Activated T-helper 1 cell treated with Interleukin-2 at 50 U/mL for 16 hours (primary cell): Measurements from ENCODE around the gene COA3.
"Not testable (repeated sequence)": the region's sequence is repeated elsewhere in the genome, so short reads cannot be mapped to it uniquely, and the experiment has no call there.

ENCODE experiments used
- DNase-seq: peaks from one replicate; pipeline ENCODE4 v3.0.0-alpha.2; 2020; ENCODE audit warnings: low read depth

The COA3 gene

DNA sequence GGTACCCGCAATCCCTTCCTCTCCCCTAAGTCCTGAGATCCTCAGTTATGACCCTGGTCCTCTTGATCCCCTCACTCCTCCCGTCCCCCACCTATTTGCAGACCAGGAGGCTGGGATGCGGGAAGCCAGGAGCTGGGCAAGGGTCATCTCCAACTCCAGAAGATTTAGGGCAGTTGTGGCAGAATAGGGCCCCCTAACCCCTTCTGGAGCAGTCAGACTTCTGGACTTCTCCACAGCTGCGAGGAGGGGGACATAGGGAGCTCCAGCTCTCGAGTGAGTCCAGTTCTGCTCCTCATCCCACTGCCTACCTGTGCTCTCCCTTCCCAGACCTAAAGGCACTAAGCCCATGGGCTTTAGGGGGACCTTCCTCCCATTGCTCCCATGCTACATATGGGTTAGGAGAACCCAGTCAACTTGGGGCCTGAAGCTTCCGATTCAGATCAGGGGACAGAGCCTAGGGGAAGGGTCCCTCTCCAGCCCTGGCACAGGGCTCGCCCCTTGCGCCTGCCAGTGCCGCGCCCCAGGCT, 16.8 kb downstream of the COA3 start:
- no peak for DNase-seq

DNA sequence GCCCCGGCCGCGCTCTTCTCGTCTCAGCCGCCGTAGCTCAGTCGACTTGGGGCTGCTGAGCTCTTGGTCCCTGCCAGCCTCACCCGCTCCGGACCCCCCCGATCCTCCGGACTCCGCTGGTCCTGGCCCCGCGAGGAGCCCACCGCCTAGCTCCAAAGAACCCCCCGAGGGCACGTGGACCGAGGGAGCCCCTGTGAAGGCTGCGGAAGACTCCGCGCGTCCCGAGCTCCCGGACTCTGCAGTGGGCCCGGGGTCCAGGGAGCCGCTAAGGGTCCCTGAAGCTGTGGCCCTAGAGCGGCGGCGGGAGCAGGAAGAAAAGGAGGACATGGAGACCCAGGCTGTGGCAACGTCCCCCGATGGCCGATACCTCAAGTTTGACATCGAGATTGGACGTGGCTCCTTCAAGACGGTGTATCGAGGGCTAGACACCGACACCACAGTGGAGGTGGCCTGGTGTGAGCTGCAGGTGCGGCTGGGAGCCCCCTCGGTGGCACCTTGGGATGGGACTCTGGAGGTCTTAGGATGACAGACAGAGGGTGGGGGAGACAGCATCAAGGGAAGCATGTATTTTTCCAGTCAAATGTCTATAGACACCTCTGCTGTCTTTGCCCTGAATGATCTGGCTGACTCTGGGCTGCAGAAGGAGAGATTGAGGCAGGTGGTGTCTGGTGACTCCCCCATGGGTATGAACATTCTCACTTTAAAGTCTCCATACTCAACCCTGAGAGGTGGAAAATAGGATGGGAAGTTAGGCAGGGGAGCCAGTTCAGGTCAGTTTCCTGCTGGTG, 17.5 kb downstream of the COA3 start:
- no peak for DNase-seq

DNA sequence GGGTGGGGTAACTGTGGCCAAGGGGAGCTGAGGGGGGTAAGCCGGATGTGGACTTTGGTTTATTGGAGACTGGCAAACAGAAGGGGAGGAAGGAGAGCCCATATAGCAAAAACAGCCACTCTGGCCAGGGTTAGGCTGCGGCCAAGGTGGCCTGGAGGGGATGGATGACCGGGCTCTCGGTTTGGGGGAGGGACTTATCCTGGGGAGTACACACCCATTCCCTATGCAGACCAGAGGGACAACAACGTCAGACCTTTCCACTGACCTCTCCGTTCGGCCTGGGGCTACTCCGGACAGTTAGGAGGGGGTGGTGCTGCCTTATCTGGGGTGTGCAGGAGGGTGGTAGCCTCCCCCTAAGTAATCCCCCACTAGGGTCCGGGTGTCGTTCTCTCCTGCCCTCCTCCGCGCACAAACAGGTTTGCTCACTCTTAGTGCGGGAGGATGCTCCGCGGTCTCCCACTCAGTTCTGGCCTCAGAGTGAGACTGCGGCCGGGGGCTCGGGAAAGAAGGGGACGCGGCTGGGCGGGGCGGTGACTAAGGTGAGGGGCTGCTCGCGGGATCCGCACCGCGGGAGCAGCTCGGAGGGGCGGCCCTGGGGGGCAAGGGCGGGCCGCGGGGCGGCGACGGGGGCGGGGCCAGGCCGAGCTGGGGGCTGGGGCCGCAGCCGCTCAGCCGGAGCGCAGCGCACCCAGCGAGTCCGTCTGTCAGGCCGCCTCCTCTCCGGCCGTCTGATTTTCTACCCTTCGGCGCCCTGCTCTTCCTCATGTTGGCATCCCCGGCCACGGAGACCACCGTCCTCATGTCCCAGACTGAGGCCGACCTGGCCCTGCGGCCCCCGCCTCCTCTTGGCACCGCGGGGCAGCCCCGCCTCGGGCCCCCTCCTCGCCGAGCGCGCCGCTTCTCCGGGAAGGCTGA, 18.3 kb downstream of the COA3 start, which contains the start of gene WNK4:
Gene WNK4 (plus strand): TSS at position 675 of the 915 bp plus-strand sequence. CDS start 89 bp downstream, at position 764.
- no peak for DNase-seq

DNA sequence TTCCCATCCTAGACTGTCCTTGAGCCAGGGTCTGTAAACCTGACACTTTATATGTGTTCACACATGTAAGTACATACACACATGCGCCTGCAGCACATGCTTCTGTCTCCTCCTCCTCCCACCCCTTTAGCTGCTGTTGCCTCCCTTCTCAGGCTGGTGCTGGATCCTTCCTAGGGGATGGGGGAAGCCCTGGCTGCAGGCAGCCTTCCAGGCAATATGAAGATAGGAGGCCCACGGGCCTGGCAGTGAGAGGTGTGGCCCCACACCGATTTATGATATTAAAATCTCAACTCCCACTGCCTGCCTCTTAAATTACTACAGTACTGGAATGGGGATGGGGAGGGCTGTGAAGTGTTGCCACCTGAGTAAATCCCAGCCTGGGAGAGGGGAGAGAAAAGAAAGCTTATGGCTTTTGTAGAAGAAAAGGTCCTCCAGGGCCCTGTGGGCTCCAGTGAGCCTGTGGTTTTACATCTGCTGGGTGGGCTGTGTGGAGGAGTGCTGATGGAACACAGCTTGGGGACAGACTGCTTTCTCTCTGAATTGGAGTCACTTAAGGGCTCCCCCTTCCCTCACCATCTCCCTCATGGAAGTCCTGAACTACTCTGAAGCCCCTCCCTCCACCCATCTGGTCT, 19.1 kb downstream of the COA3 start:
- no peak for DNase-seq

DNA sequence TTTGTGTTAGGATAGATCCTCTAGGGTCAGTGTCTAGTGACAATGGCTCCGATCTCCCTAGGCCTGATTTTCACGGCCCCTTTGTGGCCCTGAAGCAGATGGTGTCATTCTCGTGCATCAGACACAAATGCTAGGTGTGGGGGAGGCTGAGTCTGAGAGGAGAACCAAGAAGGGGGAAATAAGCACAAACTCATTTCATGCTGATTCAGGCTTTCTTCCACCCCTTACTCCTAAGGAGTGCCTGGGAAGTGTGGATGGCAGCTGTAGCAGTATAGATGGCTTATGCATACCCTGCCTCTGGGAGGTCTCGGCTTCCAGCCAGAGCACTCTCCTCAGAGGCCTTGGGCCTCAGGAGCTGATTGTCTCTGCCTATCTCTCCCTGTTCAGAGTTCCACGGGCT, 19.9 kb downstream of the COA3 start:
- no peak for DNase-seq

DNA sequence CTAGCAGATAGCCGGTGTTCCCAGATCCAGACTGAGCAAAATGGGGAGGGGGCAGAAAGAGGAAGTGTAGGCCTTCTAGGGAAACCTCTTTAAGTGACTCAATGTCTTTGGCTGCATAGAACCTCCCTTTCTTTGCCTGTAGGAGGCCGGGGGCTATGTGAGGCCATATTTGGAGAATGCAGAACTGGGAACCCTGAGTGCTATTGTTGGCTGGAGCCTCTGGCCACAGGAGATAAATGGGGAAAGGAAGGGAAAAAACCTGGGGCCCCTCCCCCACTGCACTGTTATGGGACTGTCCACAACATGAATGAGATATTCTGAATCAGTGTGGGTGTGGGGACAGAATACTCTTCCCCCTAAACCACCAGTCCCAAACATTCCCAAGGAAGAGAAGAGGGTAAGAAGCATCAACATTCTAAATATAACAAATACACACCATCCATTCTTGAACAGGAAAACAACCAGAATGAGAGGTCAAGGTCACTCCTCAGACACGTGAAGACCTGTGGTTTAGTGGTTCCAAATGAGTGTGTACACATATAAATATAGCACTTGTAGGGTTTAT, 22.9 kb downstream of the COA3 start:
- no peak for DNase-seq

DNA sequence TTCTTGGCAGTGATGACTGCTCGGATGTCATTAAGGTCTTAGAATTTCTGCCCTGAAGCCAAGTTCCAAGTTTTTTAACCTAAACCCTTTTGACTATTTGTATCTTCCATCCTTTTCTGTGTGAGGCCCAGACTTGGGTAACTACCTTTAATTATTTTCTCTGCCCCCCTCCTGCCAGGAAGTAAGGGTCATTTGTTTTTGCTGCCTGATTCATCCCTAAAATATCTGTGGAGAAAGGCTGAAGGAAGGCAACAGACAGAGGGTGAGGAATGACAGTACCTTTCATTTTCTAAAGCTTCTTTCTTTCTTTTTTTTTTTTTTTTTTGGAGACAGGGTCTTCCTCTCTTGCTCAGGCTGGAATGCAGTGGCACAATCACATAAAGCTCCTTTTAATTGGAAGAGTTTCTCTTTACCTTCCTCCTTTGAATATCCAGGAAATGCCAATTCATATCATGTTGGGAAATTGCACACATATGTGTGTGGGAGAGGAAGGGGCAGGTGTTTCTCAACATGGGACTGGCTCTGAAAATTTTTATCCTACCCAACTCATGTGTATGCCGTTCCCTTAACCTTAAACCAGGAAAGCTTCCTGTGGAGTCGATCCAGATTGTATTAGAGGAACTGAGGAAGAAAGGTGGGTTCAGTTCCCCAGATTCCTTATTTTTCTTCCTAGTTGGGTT, 24.3 kb downstream of the COA3 start:
- no peak for DNase-seq

DNA sequence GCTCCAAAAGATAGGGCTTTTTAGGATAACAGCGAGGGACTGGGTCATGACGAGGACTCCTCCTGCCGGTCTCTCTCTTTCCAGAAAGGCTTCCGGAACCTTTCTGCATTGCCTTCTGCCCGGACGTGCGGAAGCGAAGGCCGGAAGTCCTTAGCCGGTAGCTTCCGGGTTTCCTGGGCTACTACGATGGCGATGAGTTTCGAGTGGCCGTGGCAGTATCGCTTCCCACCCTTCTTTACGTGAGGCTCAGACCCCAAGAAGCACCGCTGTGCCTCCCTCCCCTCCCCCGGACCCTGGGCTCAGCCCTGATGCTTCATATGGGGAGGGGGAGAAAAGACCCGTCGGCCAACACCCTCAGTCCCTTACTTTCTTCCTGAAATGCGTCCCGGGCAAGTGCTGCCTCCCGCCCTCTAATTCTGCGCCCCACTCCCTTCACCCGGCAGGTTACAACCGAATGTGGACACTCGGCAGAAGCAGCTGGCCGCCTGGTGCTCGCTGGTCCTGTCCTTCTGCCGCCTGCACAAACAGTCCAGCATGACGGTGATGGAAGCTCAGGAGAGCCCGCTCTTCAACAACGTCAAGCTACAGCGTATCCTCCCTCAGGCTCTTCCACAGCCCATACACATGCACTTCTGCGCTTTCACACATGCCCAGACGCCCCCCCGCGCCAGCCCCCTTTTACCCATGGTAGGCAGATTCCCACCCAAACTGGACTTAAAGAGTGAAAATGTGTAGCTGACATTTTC, 25.0 kb downstream of the COA3 start, which contains the start of gene VPS25:
Gene VPS25 (plus strand): TSS at position 160 of the 746 bp plus-strand sequence. CDS start 27 bp downstream, at position 187.
- peak; percentile 64 for DNase-seq

DNA sequence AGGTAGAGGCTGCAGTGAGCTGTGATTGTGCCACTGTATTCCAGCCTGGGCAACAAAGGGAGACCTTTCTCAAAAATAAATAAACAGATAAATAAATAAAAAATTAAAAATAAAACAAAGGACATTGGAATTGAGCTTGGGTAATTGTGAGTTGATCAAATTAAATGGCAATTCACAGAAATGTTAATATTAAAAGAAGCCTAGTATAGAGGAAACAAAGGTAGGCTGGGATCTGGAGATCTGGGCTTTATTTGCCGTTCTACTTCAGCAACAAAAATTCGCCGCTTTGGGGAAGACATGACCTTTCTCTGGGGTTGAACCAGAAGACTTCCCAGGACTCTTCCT, 25.6 kb downstream of the COA3 start:
- DNase-seq = no peak

DNA sequence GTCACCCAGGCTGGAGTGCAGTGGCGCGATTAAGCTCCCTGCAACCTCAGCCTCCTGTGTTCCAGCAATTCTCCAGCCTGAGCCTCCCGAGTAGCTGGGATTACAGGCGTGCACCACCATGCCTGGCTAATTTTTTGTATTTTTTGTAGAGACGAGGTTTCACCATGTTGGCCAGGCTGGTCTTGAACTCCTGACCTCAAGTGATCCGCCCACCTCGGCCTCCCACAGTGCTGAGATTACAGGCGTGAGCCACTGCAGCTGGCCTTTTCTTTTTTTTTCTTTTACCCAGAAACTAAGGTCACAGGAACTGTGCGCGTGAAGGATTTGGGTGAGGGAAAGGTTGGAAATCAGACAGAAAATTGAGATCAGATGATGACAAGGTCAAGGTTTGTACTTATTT, 28.5 kb downstream of the COA3 start:
- DNase-seq = not testable (repeated sequence)

DNA sequence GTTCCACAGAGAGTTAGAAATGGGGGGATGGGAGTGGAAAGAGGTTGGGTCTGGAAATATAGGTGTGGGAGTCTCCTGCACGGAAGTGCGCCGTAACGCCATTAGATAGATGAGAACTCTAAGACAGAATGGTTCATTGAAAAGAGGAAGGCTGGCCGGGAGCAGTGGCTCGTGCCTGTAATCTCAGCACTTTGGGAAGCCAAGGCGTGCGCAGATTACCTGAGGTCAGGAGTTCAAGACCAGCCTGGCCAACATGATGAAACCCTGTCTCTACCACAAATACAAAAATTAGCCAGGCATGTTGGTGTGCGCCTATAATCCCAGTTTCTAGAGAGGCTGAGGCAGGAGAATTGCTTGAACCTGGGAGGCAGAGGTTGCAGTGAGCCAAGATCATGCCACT, 30.5 kb downstream of the COA3 start:
- DNase-seq = not testable (repeated sequence)

DNA sequence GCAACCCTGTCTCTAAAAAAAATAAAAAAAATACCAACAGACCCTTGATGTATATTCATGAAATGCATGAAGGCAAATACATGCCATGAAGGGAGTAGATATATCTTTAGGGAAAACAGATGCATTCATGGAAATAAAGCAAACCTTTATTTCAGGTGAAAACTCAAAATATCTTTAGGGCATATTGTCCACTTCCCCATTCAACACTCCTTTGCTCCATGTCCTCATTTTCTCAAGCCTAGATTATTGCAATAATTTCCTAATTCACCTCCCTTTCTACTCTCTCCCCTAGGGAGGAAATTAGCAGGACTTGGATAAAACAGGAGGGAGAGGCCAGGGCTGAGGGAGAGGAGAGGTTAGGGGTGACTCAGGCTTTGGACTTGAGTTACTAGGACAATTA, 31.0 kb downstream of the COA3 start:
- no peak for DNase-seq

DNA sequence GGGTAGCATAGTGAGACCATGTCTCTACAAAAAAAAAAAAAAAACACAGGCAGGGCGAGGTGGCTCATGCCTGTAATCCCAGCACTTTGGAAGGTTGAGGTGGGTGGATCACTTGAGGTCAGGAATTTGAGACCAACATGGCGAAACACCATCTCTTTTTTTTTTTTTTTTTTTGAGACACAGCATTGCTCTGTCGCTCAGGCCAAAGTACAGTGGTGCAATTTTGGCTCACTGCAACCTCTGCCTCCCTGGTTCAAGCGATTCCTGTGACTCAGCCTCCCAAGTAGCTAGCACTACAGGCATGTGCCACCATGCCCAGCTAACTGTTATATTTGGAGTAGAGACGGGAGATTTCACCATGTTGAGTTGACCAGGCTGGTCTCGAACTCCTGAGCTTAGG, 32.4 kb downstream of the COA3 start:
- DNase-seq = no peak

DNA sequence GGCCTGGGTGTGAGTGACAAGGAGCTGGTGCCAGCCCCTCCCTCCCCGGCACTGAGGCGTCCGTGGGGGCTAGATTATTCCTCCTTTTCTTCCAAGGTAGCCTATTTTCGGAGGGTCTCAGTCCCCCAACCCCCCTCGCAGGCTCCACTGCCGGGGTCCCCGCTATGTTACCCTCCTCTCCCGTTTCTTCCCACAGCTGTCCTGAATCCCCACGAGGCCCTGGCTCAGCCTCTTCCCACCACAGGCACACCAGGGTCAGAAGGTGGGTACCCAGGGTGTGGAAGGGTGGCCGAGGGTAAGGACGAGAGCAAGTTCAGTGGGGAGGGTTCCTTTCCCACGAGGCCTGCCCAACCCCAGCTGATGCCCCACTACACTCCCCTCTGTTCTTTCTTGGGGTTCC, 36.9 kb downstream of the COA3 start:
- no peak for DNase-seq

DNA sequence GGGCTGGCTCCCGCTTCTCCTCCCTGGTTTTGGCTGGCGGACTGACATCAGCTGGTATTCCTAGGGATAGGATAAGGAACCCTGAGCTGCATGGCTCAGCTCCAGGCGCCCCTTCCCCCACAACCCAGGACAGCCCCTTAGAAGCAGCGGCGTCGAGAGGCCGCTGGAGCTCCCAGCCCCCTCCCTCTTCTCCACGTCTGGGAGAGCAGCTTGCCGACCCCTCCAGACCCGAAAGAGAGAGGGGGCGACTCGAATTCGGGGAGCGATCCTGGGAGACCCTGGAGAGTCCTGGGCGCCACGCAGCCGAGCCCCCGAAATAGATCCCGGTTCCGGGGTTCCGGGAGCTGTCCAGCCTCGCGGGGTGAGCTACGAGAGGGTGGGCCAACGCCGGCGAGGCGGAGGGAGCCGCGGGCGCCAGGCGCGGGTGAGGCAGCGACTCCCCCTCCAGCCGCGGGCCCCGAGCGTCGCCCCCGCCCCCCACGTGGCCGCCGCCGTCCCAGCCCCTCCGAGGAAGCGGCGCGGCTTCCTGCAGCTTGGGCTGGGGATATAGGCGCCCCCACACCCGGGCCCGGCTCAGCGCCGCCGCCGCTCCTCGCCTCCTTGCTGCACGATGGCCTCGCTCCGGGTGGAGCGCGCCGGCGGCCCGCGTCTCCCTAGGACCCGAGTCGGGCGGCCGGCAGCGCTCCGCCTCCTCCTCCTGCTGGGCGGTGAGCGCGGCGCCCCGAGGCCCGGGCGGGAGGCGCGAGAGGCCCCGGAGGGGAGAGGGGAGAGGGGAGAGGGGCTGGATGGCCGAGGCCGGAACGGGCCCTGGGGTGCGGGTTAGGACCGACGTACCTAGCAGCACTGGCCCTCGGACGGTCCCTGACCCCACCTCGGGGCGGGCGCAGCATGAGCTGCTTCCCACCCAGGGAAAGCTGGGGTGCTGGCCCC, 37.6 kb downstream of the COA3 start, which contains the start of gene RAMP2:
Gene RAMP2 (plus strand): TSS at position 576 of the 930 bp plus-strand sequence. CDS start 35 bp downstream, at position 611.
- DNase-seq = no peak

DNA sequence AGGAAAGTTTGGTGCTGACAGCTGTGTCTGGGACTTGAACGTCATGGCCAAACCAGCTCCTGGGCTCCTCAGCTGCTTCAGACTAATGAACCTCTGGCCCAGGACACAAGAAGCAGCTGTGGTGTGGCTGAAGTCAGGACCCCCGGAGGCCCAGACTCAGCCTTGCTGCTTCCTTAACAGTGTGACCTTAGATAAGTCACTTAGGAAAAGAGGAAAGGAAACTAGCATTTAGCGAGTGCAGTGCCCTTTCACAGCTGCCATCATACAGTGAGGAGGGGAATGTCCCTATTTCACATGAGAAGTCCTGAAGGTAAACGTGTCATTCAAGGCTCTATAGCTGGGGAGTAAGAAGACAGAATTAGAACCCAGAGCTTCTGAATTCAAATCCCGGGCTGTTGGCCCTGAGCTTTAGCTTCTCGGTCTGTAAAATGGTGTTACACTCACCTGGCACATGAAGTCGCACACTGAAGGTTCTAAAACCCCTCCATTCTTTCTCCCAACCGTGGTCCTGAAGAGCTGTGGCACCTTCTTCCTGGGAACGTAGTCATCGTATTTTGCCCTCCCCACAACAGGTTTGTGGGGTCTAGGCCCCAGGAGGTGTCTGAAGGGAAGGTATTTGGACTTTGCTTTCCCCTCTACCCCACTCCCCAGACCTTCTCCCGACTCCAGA, 38.4 kb downstream of the COA3 start:
- no peak for DNase-seq

DNA sequence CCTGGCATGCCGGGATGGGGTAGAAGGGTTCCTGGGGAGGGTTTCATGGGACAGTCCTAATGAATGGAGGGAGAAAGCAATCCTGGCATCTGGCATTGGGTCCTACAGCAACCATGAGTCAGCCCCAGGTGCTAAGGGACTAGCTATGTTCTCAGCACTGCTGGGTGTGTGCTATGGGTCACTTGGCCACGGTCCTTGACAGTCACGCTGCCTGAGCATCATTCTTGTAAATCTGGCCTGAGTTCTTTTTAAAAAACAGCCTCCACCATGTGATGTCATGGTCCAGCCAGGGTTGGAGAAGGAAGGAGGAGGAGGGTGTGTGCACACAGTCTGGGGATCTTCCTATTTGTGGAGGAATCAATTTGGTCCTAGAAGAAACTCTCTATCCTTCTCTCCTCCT, 43.7 kb downstream of the COA3 start:
- no peak for DNase-seq

DNA sequence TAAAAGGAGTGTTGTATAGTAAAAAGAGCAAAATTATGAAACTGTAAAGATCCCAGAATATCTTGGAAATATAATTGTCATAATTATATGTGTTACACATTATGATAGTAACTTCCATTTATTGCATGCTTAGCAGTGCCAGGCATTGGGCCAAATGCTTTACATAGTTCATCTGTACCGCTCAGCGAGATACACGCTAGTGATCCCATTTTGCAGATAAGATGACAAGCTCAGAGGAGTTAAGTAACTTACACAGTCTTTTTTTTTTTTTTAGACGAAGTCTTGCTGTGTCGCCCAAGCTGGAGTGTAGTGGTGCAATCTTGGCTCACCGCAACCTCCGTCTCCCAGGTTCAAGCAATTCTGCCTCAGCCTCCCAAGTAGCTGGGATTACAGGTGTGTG, 46.9 kb downstream of the COA3 start:
- DNase-seq = no peak
